HuH-7.5 (cell line): Measurements from ENCODE around the gene CNOT10.

Source experiments
- DNase-seq: peaks from one replicate; pipeline ENCODE4 v3.0.0; 2011; ENCODE audit warnings: low spot score

Gene CNOT10

DNA sequence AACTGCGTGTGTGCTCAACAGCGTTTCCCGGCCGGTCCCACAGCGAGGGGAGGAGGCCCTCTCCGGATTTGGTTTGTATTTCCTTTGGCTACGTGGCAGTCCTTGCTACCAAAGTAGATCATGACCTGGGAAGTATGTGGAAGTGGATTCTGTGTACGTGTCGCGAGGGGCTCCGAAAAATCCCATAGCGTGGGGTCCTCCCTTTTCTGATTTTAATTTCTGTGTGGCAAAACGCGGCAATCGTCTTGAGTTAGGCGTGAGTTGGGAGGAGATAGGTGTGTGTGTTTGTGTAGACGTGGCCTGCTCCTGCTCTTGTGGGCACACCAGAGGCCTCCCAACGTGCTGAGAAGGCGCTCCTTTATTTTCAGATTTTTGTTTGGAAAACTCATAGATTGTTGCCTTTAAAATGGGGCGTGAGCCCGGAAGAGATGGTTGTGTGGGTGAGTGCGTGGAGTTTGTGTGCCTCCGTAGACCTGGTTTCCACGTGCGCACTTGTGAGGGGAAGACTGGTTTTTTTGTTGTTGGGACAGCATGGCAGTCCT is 134.1 kb downstream of the CNOT10 start:
- DNase-seq = peak; percentile 75

DNA sequence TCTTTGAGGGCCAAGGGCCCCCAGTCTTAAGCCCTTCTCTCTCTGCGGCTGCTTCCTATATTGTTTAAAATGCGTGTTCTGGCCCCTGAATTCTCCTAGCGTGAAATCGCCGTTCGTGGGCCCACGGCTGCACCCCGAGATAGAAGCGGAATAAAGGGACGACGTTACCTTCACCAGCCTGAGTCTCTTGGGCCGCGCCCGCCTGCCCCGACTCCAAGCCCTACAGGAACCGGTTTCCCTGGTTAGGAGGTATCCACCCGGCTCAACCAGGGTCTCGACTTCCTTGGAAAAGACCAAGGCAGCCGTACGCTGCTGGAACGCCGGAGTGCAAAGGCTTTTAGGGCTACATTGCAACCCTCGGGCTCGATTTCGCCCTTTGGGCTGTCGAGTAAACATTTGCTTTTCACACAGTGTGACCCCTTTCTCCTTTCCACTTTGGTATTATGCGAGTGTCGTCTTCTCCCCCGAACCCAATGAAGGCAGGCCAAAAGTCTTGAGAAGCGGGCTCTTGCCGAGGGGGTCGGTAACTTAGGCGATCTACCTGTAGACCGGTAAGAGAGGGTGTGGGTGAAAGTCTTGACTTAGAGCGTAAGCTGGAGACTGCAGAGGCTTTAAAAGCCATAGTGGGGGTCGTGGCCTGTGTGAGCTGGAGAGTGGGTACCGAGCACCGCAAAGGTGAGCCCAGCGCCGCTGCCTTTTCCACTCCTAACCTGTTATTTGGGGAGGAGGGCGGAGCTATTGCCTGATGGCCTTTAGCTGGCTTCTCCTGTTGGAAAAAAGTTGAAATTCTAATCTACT is 134.8 kb downstream of the CNOT10 start:
- DNase-seq = peak; percentile 71

DNA sequence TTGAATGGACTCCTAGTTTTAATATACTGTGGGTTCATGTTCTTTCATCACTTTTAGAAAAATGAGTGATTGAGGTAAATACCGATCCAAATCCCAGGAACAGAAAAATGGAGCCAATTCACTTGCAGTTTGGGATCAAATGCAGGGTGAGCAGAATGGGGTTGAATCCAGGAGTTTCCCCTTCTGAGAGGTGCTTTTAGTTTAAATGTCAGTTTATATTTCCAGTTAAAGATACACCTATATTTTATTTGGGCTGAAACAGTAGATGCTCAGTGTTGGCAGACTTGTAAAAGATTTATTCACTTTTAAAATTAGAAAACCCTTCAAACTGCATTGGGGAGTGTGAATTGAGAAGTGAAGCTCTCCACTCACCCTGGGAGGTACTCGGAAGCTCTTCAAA is 135.4 kb downstream of the CNOT10 start:
- DNase-seq = no peak

GRCh38 chr3:32820971-32821685 is 136.1 kb downstream of the CNOT10 start:
- no peak for DNase-seq

DNA sequence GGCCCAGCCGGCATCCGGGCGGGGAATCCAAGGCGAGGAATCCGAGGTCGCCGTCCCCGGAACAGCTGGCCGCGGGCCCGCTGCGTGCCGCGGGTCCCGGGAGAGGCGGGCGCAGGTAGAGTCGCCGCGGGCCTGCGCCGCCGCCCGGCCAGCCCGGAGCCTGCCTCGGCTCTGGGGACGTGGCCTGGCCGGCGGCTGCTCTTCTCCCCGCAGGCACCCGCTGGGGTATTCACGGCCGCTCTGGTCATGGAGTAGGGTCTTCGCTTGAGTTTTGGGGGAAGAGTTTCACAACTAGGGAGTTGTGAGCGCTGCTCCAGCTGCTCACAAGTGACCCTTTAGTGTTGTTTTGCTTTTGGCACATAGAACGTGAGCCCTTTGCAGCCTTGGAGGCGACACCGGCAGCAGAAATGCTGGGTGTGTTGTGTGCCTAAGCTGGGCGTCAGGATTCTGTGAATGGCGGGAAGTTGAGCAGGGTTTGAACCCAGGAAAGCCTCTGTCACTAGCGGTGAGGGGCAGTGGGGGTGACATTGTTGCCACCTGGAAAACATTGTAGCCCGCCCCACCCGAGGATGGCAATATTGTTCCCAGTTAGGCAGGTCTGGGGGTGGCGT is 136.8 kb downstream of the CNOT10 start:
- DNase-seq = peak; percentile 85

DNA sequence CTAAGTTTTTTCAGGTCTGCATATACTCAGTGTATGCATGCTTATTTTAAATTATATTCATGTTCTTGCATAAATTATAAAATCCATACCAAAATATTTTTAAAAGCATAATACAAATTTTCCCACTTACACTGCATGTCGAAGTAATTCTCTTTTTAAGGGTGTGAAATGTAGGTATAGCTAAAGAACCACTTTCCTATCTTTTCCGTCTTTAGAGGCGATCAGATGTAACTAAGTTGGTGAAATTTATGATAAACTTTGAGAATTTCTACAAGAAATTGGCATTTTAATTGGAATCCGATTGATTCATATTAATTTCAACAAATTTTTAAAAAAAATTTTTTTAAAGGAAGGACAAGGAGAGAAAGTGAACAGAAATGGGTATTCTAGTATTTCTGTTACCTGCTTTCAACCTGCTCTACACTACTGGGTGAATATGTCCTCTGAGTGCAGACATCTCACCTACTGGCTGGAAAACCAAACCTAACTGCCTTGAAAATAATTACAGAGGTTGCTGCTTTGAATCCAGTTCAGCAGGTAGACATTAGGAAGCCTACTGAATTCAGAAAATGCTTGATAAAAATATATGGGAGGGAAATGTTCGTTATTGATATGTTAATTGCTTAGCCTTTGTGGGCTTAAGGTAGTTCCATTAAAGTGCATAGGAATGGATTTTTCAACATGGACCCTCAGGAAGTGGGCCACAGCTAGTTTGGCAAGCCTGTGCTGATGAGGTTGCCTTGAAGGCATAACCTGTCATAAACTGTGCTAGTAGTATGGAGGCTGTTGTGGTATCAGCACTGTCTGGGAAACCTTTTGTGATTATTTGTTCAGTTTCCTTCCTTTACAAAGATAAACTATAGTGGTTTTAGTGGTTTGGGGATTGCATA is 137.9 kb downstream of the CNOT10 start:
- DNase-seq = no peak
